ENCODE measurements around the gene CHRNA5.
"Not testable (repeated sequence)": the region's sequence is repeated elsewhere in the genome, so short reads cannot be mapped to it uniquely, and the experiment has no call there.

The CHRNA5 gene

DNA sequence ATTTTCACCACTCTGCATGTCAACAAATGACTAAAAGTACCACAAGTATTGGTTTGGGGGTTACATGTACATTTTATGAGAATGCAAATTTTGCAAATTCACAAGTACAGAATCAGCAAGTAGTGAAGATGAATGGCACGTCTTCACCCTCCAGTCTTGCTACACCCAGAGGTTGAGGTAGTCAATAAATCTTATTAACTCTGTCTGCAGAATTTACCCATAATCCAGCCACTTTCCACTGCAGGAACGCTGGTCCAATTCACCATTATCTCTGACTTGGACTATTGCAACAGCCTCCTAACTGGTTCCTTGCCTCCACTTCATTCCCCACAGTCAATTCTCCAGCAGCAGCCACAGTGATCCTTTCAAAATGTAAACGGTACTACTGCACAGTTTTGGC, 14.5 kb upstream of the CHRNA5 start:
- H3K27ac ChIP-seq (ENCODE audit: low read length): peak overlapping the region; percentile 65
- DNase-seq: no peak
- peaks cover 34% of the 10 kb centered on the region for H3K4me1 ChIP-seq (ENCODE audit: low read length)
- peak overlapping the region; percentile 60 for H3K4me2 ChIP-seq (ENCODE audit: low read depth, low read length)
- H3K9me3 ChIP-seq (replicated peaks; ENCODE audit: insufficient read depth, low read length): no peaks in the 10 kb centered on the region
- H3K9ac ChIP-seq (ENCODE audit: low read length): 0 out of 2 replicates have a peak overlapping the region, but pooled peaks have one; percentile 36
- no peak overlapping the region for H2AFZ ChIP-seq (ENCODE audit: low read length)
- H3K27me3 ChIP-seq (replicated peaks; ENCODE audit: insufficient read depth, low read length): no peaks in the 10 kb centered on the region
- peaks cover 11% of the 10 kb centered on the region; the same call in 1 of the 2 replicates for H3K36me3 ChIP-seq (replicated peaks; ENCODE audit: insufficient read depth, low read length)
- no peak overlapping the region for H3K4me3 ChIP-seq (ENCODE audit: low read length)
- H3K79me2 ChIP-seq (ENCODE audit: low read length): peaks cover 9% of the 10 kb centered on the region
- no peaks in the 10 kb centered on the region for H3K9me2 ChIP-seq (replicated peaks; ENCODE audit: insufficient read depth, low read length)
- H3F3A ChIP-seq (ENCODE audit: insufficient read depth, low read length): peaks cover 29% of the 10 kb centered on the region
- no peaks in the 10 kb centered on the region for H4K20me1 ChIP-seq (ENCODE audit: insufficient read depth, low read length)
- TF ChIP-seq EZH2phosphoT487 (IDR thresholded peaks at IDR 0.05; ENCODE audit: low read length): no peak
- TF ChIP-seq, protein P1, sequence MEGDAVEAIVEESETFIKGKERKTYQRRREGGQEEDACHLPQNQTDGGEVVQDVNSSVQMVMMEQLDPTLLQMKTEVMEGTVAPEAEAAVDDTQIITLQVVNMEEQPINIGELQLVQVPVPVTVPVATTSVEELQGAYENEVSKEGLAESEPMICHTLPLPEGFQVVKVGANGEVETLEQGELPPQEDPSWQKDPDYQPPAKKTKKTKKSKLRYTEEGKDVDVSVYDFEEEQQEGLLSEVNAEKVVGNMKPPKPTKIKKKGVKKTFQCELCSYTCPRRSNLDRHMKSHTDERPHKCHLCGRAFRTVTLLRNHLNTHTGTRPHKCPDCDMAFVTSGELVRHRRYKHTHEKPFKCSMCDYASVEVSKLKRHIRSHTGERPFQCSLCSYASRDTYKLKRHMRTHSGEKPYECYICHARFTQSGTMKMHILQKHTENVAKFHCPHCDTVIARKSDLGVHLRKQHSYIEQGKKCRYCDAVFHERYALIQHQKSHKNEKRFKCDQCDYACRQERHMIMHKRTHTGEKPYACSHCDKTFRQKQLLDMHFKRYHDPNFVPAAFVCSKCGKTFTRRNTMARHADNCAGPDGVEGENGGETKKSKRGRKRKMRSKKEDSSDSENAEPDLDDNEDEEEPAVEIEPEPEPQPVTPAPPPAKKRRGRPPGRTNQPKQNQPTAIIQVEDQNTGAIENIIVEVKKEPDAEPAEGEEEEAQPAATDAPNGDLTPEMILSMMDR (IDR thresholded peaks at IDR 0.05; ENCODE audit: low read length): no peak
- TF ChIP-seq EZH2 (optimal IDR thresholded peaks at IDR 0.05; ENCODE audit: low read depth, low read length): no peak

DNA sequence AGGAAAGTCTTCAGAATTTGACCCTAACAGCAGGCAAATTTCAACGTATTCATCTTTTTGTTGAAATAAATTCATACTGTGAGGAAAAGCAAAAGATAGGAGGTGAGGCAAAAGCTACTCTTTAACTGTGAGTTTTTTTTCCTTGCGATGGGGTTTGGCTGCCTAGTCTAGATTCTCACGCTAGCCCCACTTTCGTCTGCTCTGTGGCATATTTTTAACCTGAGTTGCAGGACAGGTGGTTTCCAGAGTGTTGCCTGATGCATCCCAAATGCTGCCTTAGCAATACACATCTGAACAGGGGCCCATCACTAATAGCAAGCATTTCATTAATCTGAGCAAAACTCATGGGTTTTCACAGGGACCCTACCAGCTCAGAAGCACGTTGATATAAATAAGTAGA, 13.4 kb upstream of the CHRNA5 start:
- TF ChIP-seq, protein P1 (IDR thresholded peaks at IDR 0.05; ENCODE audit: low read length): no peak
- no peak for TF ChIP-seq EZH2phosphoT487 (IDR thresholded peaks at IDR 0.05; ENCODE audit: low read length)
- TF ChIP-seq EZH2 (optimal IDR thresholded peaks at IDR 0.05; ENCODE audit: low read depth, low read length): no peak
- H3K9me2 ChIP-seq (replicated peaks; ENCODE audit: insufficient read depth, low read length): no peaks in the 10 kb centered on the region
- peaks cover 34% of the 10 kb centered on the region for H3K4me1 ChIP-seq (ENCODE audit: low read length)
- peak; percentile 75 for DNase-seq
- H3K4me3 ChIP-seq (ENCODE audit: low read length): peak overlapping the region; percentile 30
- no peaks in the 10 kb centered on the region for H4K20me1 ChIP-seq (ENCODE audit: insufficient read depth, low read length)
- H2AFZ ChIP-seq (ENCODE audit: low read length): no peak overlapping the region
- no peaks in the 10 kb centered on the region for H3K27me3 ChIP-seq (replicated peaks; ENCODE audit: insufficient read depth, low read length)
- peaks cover 10% of the 10 kb centered on the region; the same call in 1 of the 2 replicates for H3K36me3 ChIP-seq (replicated peaks; ENCODE audit: insufficient read depth, low read length)
- H3K4me2 ChIP-seq (ENCODE audit: low read depth, low read length): peak overlapping the region; percentile 60
- H3K9me3 ChIP-seq (replicated peaks; ENCODE audit: insufficient read depth, low read length): no peaks in the 10 kb centered on the region
- H3K27ac ChIP-seq (ENCODE audit: low read length): peak overlapping the region; percentile 65
- peaks cover 27% of the 10 kb centered on the region for H3F3A ChIP-seq (ENCODE audit: insufficient read depth, low read length)
- peak overlapping the region; percentile 36; the same call in 1 of the 2 replicates for H3K9ac ChIP-seq (ENCODE audit: low read length)
- H3K79me2 ChIP-seq (ENCODE audit: low read length): peaks cover 5% of the 10 kb centered on the region; the same call in 1 of the 2 replicates

DNA sequence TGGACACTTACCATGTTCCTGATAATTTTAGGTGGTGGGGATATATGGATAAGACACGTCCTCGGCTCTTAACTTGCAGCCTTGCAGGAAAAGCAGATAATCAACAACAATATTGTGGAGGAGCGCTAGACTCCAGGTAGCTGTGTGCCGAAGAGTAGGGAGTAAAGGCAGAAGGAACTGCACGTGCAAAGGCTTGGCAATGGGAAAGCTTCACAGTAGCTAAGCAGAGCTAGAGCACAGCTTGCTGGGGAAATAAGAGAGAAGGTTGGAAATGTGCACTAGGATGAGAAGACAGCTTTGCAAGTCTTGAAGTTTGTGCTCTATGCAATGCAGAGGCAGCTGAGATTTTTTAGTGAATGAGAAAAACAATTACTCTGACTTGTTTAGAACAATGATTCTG, 12.7 kb upstream of the CHRNA5 start:
- Histone ChIP-seq H3K9me3 (replicated peaks; ENCODE audit: insufficient read depth, low read length) (no peaks in the 10 kb centered on the region), H3K4me3 (ENCODE audit: low read length) (no peak overlapping the region), H4K20me1 (ENCODE audit: insufficient read depth, low read length) (no peaks in the 10 kb centered on the region), H3K4me2 (ENCODE audit: low read depth, low read length) (peak overlapping the region; percentile 60; the same call in 1 of the 2 replicates), H3F3A (ENCODE audit: insufficient read depth, low read length) (peaks cover 27% of the 10 kb centered on the region), H2AFZ (ENCODE audit: low read length) (no peak overlapping the region), H3K27ac (ENCODE audit: low read length) (peak overlapping the region; percentile 65; the same call in 1 of the 2 replicates), H3K79me2 (ENCODE audit: low read length) (no peaks in the 10 kb centered on the region), H3K36me3 (replicated peaks; ENCODE audit: insufficient read depth, low read length) (peaks cover 10% of the 10 kb centered on the region; the same call in 1 of the 2 replicates), H3K9ac (ENCODE audit: low read length) (no peak overlapping the region), H3K27me3 (replicated peaks; ENCODE audit: insufficient read depth, low read length) (no peaks in the 10 kb centered on the region), H3K9me2 (replicated peaks; ENCODE audit: insufficient read depth, low read length) (no peaks in the 10 kb centered on the region), H3K4me1 (ENCODE audit: low read length) (peaks cover 34% of the 10 kb centered on the region)
- TF ChIP-seq, protein P1 (IDR thresholded peaks at IDR 0.05; ENCODE audit: low read length): no peak
- no peak for TF ChIP-seq EZH2phosphoT487 (IDR thresholded peaks at IDR 0.05; ENCODE audit: low read length)
- no peak for TF ChIP-seq EZH2 (optimal IDR thresholded peaks at IDR 0.05; ENCODE audit: low read depth, low read length)
- DNase-seq: no peak

DNA sequence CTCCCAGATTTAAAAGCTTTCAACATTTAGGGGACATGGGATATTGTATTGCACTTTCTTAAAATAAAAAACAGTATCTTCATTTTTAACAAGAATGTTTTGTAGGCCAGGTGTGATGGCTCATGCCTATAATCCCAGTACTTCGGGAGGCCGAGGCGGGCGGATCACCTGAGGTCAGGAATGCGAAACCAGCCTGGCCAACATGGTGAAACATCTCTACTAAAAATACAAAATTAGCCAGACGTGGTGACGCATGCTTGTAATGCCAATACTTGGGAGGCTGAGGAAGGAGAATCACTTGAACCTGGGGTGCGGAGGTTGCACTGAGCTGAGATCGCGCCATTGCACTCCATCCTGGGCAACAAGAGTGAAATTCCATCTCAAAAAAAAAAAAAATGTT, 5.1 kb upstream of the CHRNA5 start:
- H3K9me2 ChIP-seq (replicated peaks; ENCODE audit: insufficient read depth, low read length); H3K4me1 ChIP-seq (ENCODE audit: low read length); H3K27ac ChIP-seq (ENCODE audit: low read length); H3K9me3 ChIP-seq (replicated peaks; ENCODE audit: insufficient read depth, low read length); H3K79me2 ChIP-seq (ENCODE audit: low read length); H2AFZ ChIP-seq (ENCODE audit: low read length); H3K36me3 ChIP-seq (replicated peaks; ENCODE audit: insufficient read depth, low read length); H4K20me1 ChIP-seq (ENCODE audit: insufficient read depth, low read length); DNase-seq; H3K4me3 ChIP-seq (ENCODE audit: low read length); H3K9ac ChIP-seq (ENCODE audit: low read length); H3K27me3 ChIP-seq (replicated peaks; ENCODE audit: insufficient read depth, low read length); H3K4me2 ChIP-seq (ENCODE audit: low read depth, low read length): not testable (repeated sequence)
- peaks cover 14% of the 10 kb centered on the region for H3F3A ChIP-seq (ENCODE audit: insufficient read depth, low read length)

Measured in MM.1S (cell line).